Smooth muscle cell (in vitro differentiated cells): ENCODE data around the gene GTF2A1. TPM values are rescaled to one million over a fixed set of nuclear protein-coding genes. Genes with fewer than 3 reads are reported as not detected.

Experiments used
- DNase-seq: peaks from one replicate; lab custom pipeline; 2025; ENCODE audit not compliant: unreplicated experiment; lab: John Stamatoyannopoulos, UW
- H2AFZ ChIP-seq: fragments of 200-600 bp; sonication (generic); 2 replicates; pipeline ENCODE4 v1.6.0; 2016; ENCODE audit warnings: antibody characterized with exemption, low read depth, mild to moderate bottlenecking
- H3F3A ChIP-seq: fragments of 200-600 bp; sonication (generic); 2 replicates; pipeline ENCODE4 v1.6.0; 2017; ENCODE audit warnings: antibody characterized with exemption, low read depth
- H3K27ac ChIP-seq: fragments of 200-600 bp; sonication (generic); 2 replicates; pipeline ENCODE4 v1.5.1; 2016; ENCODE audit warnings: low read depth, mild to moderate bottlenecking
- H3K27me3 ChIP-seq: fragments of 200-600 bp; sonication (generic); 2 replicates; pipeline ENCODE4 v1.6.1; 2016; ENCODE audit warnings: low read depth, mild to moderate bottlenecking
- H3K36me3 ChIP-seq: fragments of 200-600 bp; sonication (generic); 2 replicates; pipeline ENCODE4 v1.5.1; 2016; ENCODE audit warnings: low read depth
- H3K4me1 ChIP-seq: fragments of 200-600 bp; sonication (generic); 2 replicates; pipeline ENCODE4 v1.5.1; 2016; ENCODE audit warnings: low read depth
- H3K4me2 ChIP-seq: fragments of 200-600 bp; sonication (generic); 2 replicates; pipeline ENCODE4 v1.6.0; 2016; ENCODE audit warnings: mild to moderate bottlenecking
- H3K4me3 ChIP-seq: fragments of 200-600 bp; sonication (generic); 2 replicates; pipeline ENCODE4 v1.5.1; 2016; ENCODE audit warnings: mild to moderate bottlenecking
- H3K79me2 ChIP-seq: fragments of 200-600 bp; sonication (generic); 2 replicates; pipeline ENCODE4 v1.6.0; 2016; ENCODE audit warnings: low read depth, mild to moderate bottlenecking
- H3K9ac ChIP-seq: fragments of 200-600 bp; sonication (generic); 2 replicates; pipeline ENCODE4 v1.6.0; 2016; ENCODE audit warnings: low read depth
- H3K9me3 ChIP-seq: fragments of 200-600 bp; sonication (generic); replicated peaks from 2 replicates; pipeline ENCODE4 v1.5.1; 2016; ENCODE audit warnings: low read depth
- H4K20me1 ChIP-seq: fragments of 200-600 bp; sonication (generic); 2 replicates; pipeline ENCODE4 v1.6.0; 2016; ENCODE audit warnings: low read depth
- WGBS: methylation state at CpG from one replicate; pipeline ENCODE4 v1.1.7; 2016; ENCODE audit warnings: low lambda C conversion rate; 5-methylcytosine and 5-hydroxymethylcytosine counted together
- polyA plus RNA-seq: library from polyadenylated mRNA; unstranded; fragments of >200 nt; fragmentation: Nextera tagmentation; extraction: Ambion mirVana; gene quantifications from 2 replicates; pipeline ENCODE4 v1.2.1, GENCODE V29; 2016
- total RNA-seq: library from RNA; depleted of rRNA; stranded (reverse); fragments of >200 nt; gene quantifications from 2 replicates; pipeline ENCODE4 v1.2.3, GENCODE V29; 2014
- TF ChIP-seq, protein P1 (sequence below): fragments of 200-600 bp; sonication (generic); IDR thresholded peaks from 2 replicates; pipeline ENCODE4 v1.5.1; 2017; ENCODE audit warnings: borderline replicate concordance, mild to moderate bottlenecking, antibody characterized with exemption; ENCODE audit not compliant: insufficient read depth, poor library complexity, severe bottlenecking

The GTF2A1 gene
- total and polyA plus RNA-seq, 2 experiments from 2014 or later = 4.7 to 39.4 TPM

DNA sequence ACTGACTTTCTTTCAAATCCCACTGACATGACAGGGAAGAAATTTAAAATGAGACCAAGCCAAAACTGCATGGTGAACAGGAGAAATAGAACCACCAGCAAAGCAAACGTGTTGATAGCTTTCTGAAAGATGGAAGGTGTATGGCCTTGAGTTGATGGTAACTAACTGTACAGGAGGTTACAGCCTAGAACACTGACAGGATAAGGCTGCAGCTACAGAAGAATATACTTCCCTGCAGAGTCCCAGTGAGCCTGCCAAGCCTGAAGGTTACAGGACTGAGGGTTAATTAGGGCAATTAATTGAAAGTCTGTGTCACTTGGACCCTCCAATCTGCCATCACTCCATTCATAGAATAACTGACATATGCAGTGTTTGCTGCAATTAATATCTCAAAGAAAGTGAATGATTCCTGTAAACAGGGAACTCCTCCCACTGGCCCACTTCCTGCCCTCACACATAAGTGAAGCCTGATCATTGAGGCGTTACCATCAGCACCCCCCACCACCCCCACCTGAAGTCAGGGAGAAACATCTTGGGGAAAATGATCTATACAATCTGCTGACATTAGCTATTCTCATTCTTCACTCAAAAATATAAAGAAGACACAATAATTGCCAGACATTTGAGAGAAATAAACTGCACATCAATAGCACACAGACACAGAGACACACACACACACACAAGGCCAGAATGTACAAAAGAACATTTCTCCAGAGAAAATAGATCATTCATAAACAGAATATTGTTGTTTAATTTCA, 73.4 kb downstream of the GTF2A1 start:
- Histone ChIP-seq H3K9me3 (no peaks in the 10 kb centered on the region), H3K9ac (no peak overlapping the region), H3F3A (no peaks in the 10 kb centered on the region), H3K79me2 (no peaks in the 10 kb centered on the region), H3K27me3 (no peaks in the 10 kb centered on the region), H3K27ac (no peak overlapping the region), H3K4me2 (no peak overlapping the region), H3K4me1 (no peaks in the 10 kb centered on the region), H2AFZ (no peak overlapping the region), H3K4me3 (no peak overlapping the region), H3K36me3 (no peaks in the 10 kb centered on the region), H4K20me1 (no peaks in the 10 kb centered on the region)
- DNase-seq = no peak
- TF ChIP-seq, protein P1, sequence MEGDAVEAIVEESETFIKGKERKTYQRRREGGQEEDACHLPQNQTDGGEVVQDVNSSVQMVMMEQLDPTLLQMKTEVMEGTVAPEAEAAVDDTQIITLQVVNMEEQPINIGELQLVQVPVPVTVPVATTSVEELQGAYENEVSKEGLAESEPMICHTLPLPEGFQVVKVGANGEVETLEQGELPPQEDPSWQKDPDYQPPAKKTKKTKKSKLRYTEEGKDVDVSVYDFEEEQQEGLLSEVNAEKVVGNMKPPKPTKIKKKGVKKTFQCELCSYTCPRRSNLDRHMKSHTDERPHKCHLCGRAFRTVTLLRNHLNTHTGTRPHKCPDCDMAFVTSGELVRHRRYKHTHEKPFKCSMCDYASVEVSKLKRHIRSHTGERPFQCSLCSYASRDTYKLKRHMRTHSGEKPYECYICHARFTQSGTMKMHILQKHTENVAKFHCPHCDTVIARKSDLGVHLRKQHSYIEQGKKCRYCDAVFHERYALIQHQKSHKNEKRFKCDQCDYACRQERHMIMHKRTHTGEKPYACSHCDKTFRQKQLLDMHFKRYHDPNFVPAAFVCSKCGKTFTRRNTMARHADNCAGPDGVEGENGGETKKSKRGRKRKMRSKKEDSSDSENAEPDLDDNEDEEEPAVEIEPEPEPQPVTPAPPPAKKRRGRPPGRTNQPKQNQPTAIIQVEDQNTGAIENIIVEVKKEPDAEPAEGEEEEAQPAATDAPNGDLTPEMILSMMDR = no peak
- WGBS = 76% methylated on average over 2 of the region's 2 CpGs

DNA sequence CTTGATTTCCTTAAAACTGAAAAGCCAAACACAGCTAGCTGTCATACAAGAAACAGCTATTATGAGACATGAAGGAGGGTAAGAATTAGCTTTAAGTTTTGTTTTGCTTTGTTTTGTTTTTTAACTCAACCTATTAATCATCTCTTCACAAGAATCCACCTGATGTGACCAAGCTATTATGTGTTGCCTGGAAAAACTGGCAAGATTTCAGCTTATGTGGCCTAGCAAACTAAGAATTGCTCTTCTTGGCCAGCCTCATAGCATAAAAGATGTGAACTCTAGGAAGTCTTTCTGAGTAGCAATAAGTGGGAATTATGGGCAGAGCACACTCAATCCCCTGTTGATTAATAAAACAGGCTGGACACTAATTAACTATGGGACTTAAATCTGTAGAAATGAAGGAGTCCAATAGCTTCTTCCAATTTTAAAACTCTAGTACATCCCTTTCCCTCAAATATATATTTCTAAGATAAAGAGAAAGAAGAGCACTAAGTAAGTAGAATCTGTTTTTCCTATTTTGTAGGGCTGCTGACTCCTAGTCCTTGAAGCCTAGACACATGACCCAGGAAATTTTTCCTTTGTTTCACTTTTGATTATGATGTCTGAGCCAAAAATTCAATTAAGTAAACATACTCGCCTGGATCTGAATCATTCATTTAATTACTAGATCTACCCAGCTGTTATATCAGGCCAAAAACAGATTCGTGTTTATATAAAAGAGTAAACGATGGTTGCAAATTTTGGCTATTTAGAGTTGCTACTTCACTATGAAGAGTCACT, 75.7 kb downstream of the GTF2A1 start:
- Histone ChIP-seq H3K4me2 (no peak overlapping the region), H4K20me1 (no peaks in the 10 kb centered on the region), H2AFZ (no peak overlapping the region), H3K36me3 (no peaks in the 10 kb centered on the region), H3K9ac (no peak overlapping the region), H3K79me2 (no peaks in the 10 kb centered on the region), H3K4me1 (no peaks in the 10 kb centered on the region), H3F3A (no peaks in the 10 kb centered on the region), H3K27me3 (no peaks in the 10 kb centered on the region), H3K4me3 (no peak overlapping the region), H3K9me3 (no peaks in the 10 kb centered on the region), H3K27ac (no peak overlapping the region)
- no peak for DNase-seq
- 94% methylated on average over 3 of the region's 3 CpGs for WGBS
- TF ChIP-seq, protein P1 = no peak

DNA sequence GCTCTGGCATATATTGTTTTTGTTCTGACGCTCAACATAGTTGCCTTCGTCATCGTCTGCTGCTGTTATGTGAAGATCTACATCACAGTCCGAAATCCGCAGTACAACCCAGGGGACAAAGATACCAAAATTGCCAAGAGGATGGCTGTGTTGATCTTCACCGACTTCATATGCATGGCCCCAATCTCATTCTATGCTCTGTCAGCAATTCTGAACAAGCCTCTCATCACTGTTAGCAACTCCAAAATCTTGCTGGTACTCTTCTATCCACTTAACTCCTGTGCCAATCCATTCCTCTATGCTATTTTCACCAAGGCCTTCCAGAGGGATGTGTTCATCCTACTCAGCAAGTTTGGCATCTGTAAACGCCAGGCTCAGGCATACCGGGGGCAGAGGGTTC, 77.0 kb downstream of the GTF2A1 start:
- Histone ChIP-seq H3K4me3 (no peak overlapping the region), H4K20me1 (no peaks in the 10 kb centered on the region), H3K27ac (no peak overlapping the region), H2AFZ (no peak overlapping the region), H3K9ac (no peak overlapping the region), H3K79me2 (no peaks in the 10 kb centered on the region), H3F3A (no peaks in the 10 kb centered on the region), H3K36me3 (no peaks in the 10 kb centered on the region), H3K27me3 (no peaks in the 10 kb centered on the region), H3K4me1 (no peaks in the 10 kb centered on the region), H3K4me2 (no peak overlapping the region), H3K9me3 (no peaks in the 10 kb centered on the region)
- DNase-seq = no peak
- 92% methylated on average over 8 of the region's 8 CpGs for WGBS
- TF ChIP-seq, protein P1 = no peak
